COLO668 (cell line): ENCODE data around the gene M1AP.
"Not testable (repeated sequence)": the region's sequence is repeated elsewhere in the genome, so short reads cannot be mapped to it uniquely, and the experiment has no call there.

Source experiments
- DNase-seq: peaks from one replicate; lab custom pipeline; 2025; ENCODE audit not compliant: unreplicated experiment; lab: John Stamatoyannopoulos, UW

Gene M1AP

GRCh38 chr2:74569686-74570085 lies 78.4 kb downstream of the M1AP start:
- DNase-seq = no peak

GRCh38 chr2:74567881-74568280 lies 80.2 kb downstream of the M1AP start:
- no peak for DNase-seq

- DNase-seq = no peak
These were observed 81.4 kb downstream of the M1AP start for GRCh38 chr2:74566754-74567085.

GRCh38 chr2:74566076-74566753 lies 81.9 kb downstream of the M1AP start:
- no peak for DNase-seq

GRCh38 chr2:74564222-74564621 lies 83.9 kb downstream of the M1AP start:
- no peak for DNase-seq

- no peak for DNase-seq
These were observed 85.9 kb downstream of the M1AP start for GRCh38 chr2:74562126-74562775.

- DNase-seq = not testable (repeated sequence)
These were observed 87.1 kb downstream of the M1AP start for GRCh38 chr2:74561022-74561421.

GRCh38 chr2:74560591-74560990 lies 87.5 kb downstream of the M1AP start:
- no peak for DNase-seq

GRCh38 chr2:74559912-74560311 lies 88.2 kb downstream of the M1AP start:
- no peak for DNase-seq

GRCh38 chr2:74558284-74559230 lies 89.6 kb downstream of the M1AP start:
- DNase-seq = no peak

- DNase-seq = no peak
These were observed 91.2 kb downstream of the M1AP start for GRCh38 chr2:74556831-74557370.

GRCh38 chr2:74556159-74556558 lies 92.0 kb downstream of the M1AP start:
- no peak for DNase-seq

GRCh38 chr2:74555610-74556103 lies 92.5 kb downstream of the M1AP start:
- no peak for DNase-seq

- peak; percentile 70 for DNase-seq
These were observed 93.2 kb downstream of the M1AP start for GRCh38 chr2:74554820-74555531.

- peak; percentile 86 for DNase-seq
These were observed 94.0 kb downstream of the M1AP start, which contains the start of the genes DOK1 and LOXL3 for GRCh38 chr2:74553892-74554819. TSS of gene DOK1 (plus strand) at chr2:74554720. CDS start at chr2:74554755, 35 bp downstream. TSS of gene LOXL3 (minus strand) at chr2:74553942. CDS start at chr2:74552634, 1,308 bp downstream.

- peak; percentile 45 for DNase-seq
These were observed 95.0 kb downstream of the M1AP start for GRCh38 chr2:74552914-74553811.

- no peak for DNase-seq
These were observed 95.9 kb downstream of the M1AP start for GRCh38 chr2:74551942-74552913.
